ENCODE results near the gene PAFAH1B1. TPM values are rescaled to one million over a fixed set of nuclear protein-coding genes. Genes with fewer than 3 reads are reported as not detected.

Gene PAFAH1B1
- total and polyA plus RNA-seq, 4 donors, result 14.0 to 44.1 (median 29.2) TPM

DNA sequence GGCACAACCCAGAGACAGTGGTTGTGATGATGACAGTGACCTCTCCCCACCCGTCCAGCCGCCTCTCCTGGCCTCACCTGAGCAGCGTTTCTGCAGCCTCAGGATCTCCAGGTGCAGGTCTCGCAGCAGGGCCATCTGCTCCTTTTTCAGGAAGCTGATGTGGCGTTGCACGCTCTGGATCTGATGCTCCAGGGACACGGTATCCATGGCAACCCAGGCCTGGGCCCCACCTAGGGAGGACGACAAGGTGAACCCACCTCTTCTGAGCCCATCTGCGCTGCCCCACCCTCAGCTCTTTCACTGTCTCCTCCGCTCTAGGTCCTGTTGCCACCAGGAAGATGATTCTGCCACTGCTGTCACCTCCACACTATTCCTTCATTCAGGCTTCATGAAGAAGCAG, 141.5 kb downstream of the PAFAH1B1 start:
- no peaks in the 10 kb centered on the region for H3K9me3 ChIP-seq (ENCODE audit: control insufficient read depth in 4 of 4, low read length in 3 of 4)
- WGBS, result 77% methylated on average over 10 of the region's 10 CpGs

More for the DNA sequence above, 141.5 kb downstream of the PAFAH1B1 start:
- no peak for DNase-seq (ENCODE audit: low spot score)
- Histone ChIP-seq H3K4me1 (ENCODE audit: control insufficient read depth in 4 of 4, insufficient read depth in 4 of 4, low read length in 3 of 4) (no peaks in the 10 kb centered on the region), H3K27ac (ENCODE audit: low read depth in 1 of 2, low read length in 2 of 2) (no peak overlapping the region), H3K4me3 (ENCODE audit: low read depth in 1 of 3, low read length in 3 of 3) (no peak overlapping the region), H3K36me3 (ENCODE audit: control insufficient read depth in 4 of 4, insufficient read depth in 3 of 4, low read depth in 1 of 4, low read length in 3 of 4) (no peaks in the 10 kb centered on the region), H3K27me3 (ENCODE audit: control insufficient read depth in 4 of 4, insufficient read depth in 4 of 4, low read length in 3 of 4) (peaks cover 0 to 5% (median 0%) of the 10 kb centered on the region in 4 donors), H3K9ac (ENCODE audit: low read depth in 1 of 2, low read length in 2 of 2) (no peak overlapping the region)
- no peak for TF ChIP-seq SP1 (IDR thresholded peaks at IDR 0.05)
- TF ChIP-seq, protein P1, sequence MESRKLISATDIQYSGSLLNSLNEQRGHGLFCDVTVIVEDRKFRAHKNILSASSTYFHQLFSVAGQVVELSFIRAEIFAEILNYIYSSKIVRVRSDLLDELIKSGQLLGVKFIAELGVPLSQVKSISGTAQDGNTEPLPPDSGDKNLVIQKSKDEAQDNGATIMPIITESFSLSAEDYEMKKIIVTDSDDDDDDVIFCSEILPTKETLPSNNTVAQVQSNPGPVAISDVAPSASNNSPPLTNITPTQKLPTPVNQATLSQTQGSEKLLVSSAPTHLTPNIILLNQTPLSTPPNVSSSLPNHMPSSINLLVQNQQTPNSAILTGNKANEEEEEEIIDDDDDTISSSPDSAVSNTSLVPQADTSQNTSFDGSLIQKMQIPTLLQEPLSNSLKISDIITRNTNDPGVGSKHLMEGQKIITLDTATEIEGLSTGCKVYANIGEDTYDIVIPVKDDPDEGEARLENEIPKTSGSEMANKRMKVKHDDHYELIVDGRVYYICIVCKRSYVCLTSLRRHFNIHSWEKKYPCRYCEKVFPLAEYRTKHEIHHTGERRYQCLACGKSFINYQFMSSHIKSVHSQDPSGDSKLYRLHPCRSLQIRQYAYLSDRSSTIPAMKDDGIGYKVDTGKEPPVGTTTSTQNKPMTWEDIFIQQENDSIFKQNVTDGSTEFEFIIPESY (IDR thresholded peaks at IDR 0.05), result no peak
- TF ChIP-seq EGR1 (IDR thresholded peaks at IDR 0.05; ENCODE audit: low read depth in 2 of 2), result no peak
- TF ChIP-seq, protein P2, sequence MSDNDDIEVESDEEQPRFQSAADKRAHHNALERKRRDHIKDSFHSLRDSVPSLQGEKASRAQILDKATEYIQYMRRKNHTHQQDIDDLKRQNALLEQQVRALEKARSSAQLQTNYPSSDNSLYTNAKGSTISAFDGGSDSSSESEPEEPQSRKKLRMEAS (IDR thresholded peaks at IDR 0.05), result no peak
- TF ChIP-seq, protein P3, sequence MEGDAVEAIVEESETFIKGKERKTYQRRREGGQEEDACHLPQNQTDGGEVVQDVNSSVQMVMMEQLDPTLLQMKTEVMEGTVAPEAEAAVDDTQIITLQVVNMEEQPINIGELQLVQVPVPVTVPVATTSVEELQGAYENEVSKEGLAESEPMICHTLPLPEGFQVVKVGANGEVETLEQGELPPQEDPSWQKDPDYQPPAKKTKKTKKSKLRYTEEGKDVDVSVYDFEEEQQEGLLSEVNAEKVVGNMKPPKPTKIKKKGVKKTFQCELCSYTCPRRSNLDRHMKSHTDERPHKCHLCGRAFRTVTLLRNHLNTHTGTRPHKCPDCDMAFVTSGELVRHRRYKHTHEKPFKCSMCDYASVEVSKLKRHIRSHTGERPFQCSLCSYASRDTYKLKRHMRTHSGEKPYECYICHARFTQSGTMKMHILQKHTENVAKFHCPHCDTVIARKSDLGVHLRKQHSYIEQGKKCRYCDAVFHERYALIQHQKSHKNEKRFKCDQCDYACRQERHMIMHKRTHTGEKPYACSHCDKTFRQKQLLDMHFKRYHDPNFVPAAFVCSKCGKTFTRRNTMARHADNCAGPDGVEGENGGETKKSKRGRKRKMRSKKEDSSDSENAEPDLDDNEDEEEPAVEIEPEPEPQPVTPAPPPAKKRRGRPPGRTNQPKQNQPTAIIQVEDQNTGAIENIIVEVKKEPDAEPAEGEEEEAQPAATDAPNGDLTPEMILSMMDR (IDR thresholded peaks at IDR 0.05; ENCODE audit: low read depth, low read length, missing input control), result no peak
- TF ChIP-seq, protein P4, sequence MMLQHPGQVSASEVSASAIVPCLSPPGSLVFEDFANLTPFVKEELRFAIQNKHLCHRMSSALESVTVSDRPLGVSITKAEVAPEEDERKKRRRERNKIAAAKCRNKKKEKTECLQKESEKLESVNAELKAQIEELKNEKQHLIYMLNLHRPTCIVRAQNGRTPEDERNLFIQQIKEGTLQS (IDR thresholded peaks at IDR 0.05), result no peak
- no peak for TF ChIP-seq NR2F2 (IDR thresholded peaks at IDR 0.05)
- TF ChIP-seq HNF4G (IDR thresholded peaks at IDR 0.05), result no peak
- TF ChIP-seq GABPA (IDR thresholded peaks at IDR 0.05 in 1 of 2, conservative IDR thresholded peaks at IDR 0.05 in 1 of 2), result no peak
- no peak for TF ChIP-seq FOXA1 (IDR thresholded peaks at IDR 0.05)
- no peak for TF ChIP-seq FOXA2 (IDR thresholded peaks at IDR 0.05)

Small RNA genes lying within 50 kb of the gene (small RNA-seq; reads per million reads assigned to genes)
- gene MIR6776 (not detected), gene RN7SL608P (not detected)

Other genes with a start within 250 kb of the PAFAH1B1 start
- gene MNT, start 192.6 kb upstream of the PAFAH1B1 start, total RNA-seq, result 1 to 10 TPM; 2.8 to 5.0 TPM
- gene MNT, start 192.6 kb upstream of the PAFAH1B1 start, polyA plus RNA-seq, result 1 to 10 TPM; 1.7 to 2.5 TPM
- 1 to 10 TPM; 7.4 to 8.9 TPM for gene METTL16, start 81.8 kb upstream of the PAFAH1B1 start, total RNA-seq
- 1 to 10 TPM; 4.1 to 5.8 TPM for gene METTL16, start 81.8 kb upstream of the PAFAH1B1 start, polyA plus RNA-seq
- 100 to 1,000 TPM in 1 of 2 donors, 10 to 100 TPM in 1; 73.0 to 224 TPM for gene CLUH, start 118.1 kb downstream of the PAFAH1B1 start, total RNA-seq
- 100 to 1,000 TPM in 1 of 2 donors, 10 to 100 TPM in 1; 40.2 to 130 TPM for gene CLUH, start 118.1 kb downstream of the PAFAH1B1 start, polyA plus RNA-seq
- not detected for gene CCDC92B, start 156.0 kb downstream of the PAFAH1B1 start, total RNA-seq
- gene CCDC92B, start 156.0 kb downstream of the PAFAH1B1 start, polyA plus RNA-seq, result not detected
- gene RAP1GAP2, start 202.8 kb downstream of the PAFAH1B1 start, total RNA-seq, result 1 to 10 TPM; 1.6 to 1.7 TPM
- gene RAP1GAP2, start 202.8 kb downstream of the PAFAH1B1 start, polyA plus RNA-seq, result under 1 TPM; 0.56 to 0.68 TPM